ENCODE data around the gene SOAT1. TPM values are rescaled to one million over a fixed set of nuclear protein-coding genes. Genes with fewer than 3 reads are reported as not detected.
A peak's percentile ranks its signal among the peaks of the same experiment; 100 is the strongest.

Gene SOAT1
- total RNA-seq, 1 donor from 2014 or later, result 111 TPM

GRCh38 chr1:179303200-179303785 lies 9.7 kb downstream of the SOAT1 start:
- no peak overlapping the region for H3K9ac ChIP-seq (ENCODE audit: low read length)
- H3K27ac Mint-ChIP-seq (ENCODE audit: unreplicated experiment), result no peak overlapping the region
- no peak overlapping the region for H3K4me3 ChIP-seq (ENCODE audit: insufficient read depth, low read depth, low read length)
- no peaks in the 10 kb centered on the region for H3K9me3 Mint-ChIP-seq (ENCODE audit: unreplicated experiment)
- H3K4me2 ChIP-seq (ENCODE audit: low read length), result no peak overlapping the region
- TF ChIP-seq CTCF (IDR thresholded peaks at IDR 0.05; ENCODE audit: insufficient read depth, low read depth, low read length) (no peak), EZH2 (IDR thresholded peaks at IDR 0.05; ENCODE audit: insufficient read depth, low read length) (no peak)
- no peaks in the 10 kb centered on the region for H3K4me1 ChIP-seq (ENCODE audit: insufficient read depth, low read length)
- H3K27me3 Mint-ChIP-seq (ENCODE audit: low read depth, unreplicated experiment), result no peaks in the 10 kb centered on the region
- H2AFZ ChIP-seq (ENCODE audit: low read depth, low read length), result no peak overlapping the region
- no peak overlapping the region for H3K4me3 Mint-ChIP-seq (ENCODE audit: unreplicated experiment)
- H4K20me1 ChIP-seq (ENCODE audit: insufficient read depth, low read length), result peaks cover 18% of the 10 kb centered on the region
- peaks cover 94% of the 10 kb centered on the region for H3K79me2 ChIP-seq (ENCODE audit: insufficient read depth, low read length)
- H3K36me3 ChIP-seq (ENCODE audit: insufficient read depth, low read length), result peaks cover 9% of the 10 kb centered on the region
- H3K36me3 Mint-ChIP-seq (ENCODE audit: low read depth, unreplicated experiment), result peaks cover 17% of the 10 kb centered on the region
- H3K27ac ChIP-seq (ENCODE audit: low read depth, low read length), result no peak overlapping the region
- FAIRE-seq (no peak), DNase-seq (ENCODE audit: low read depth) (no peak)
- no peaks in the 10 kb centered on the region for H3K27me3 ChIP-seq (ENCODE audit: insufficient read depth, low read length)
- peaks cover 24% of the 10 kb centered on the region for H3K4me1 Mint-ChIP-seq (ENCODE audit: low read depth, unreplicated experiment)
- H3K9me3 ChIP-seq (ENCODE audit: insufficient read depth, low read depth, low read length), result no peaks in the 10 kb centered on the region

GRCh38 chr1:179305450-179305849 lies 11.9 kb downstream of the SOAT1 start:
- Histone ChIP-seq H3K27me3 (ENCODE audit: insufficient read depth, low read length) (no peaks in the 10 kb centered on the region), H4K20me1 (ENCODE audit: insufficient read depth, low read length) (peaks cover 12% of the 10 kb centered on the region), H3K9me3 (ENCODE audit: insufficient read depth, low read depth, low read length) (no peaks in the 10 kb centered on the region), H3K4me1 (ENCODE audit: insufficient read depth, low read length) (peaks cover 2% of the 10 kb centered on the region), H2AFZ (ENCODE audit: low read depth, low read length) (no peak overlapping the region), H3K4me3 (ENCODE audit: insufficient read depth, low read depth, low read length) (no peak overlapping the region), H3K9ac (ENCODE audit: low read length) (no peak overlapping the region), H3K79me2 (ENCODE audit: insufficient read depth, low read length) (peaks cover 83% of the 10 kb centered on the region), H3K27ac (ENCODE audit: low read depth, low read length) (no peak overlapping the region), H3K4me2 (ENCODE audit: low read length) (no peak overlapping the region), H3K36me3 (ENCODE audit: insufficient read depth, low read length) (peaks cover 9% of the 10 kb centered on the region)
- FAIRE-seq, result no peak
- no peaks in the 10 kb centered on the region for H3K27me3 Mint-ChIP-seq (ENCODE audit: low read depth, unreplicated experiment)
- no peak for DNase-seq (ENCODE audit: low read depth)
- no peak overlapping the region for H3K27ac Mint-ChIP-seq (ENCODE audit: unreplicated experiment)
- H3K4me3 Mint-ChIP-seq (ENCODE audit: unreplicated experiment), result no peak overlapping the region
- no peaks in the 10 kb centered on the region for H3K9me3 Mint-ChIP-seq (ENCODE audit: unreplicated experiment)
- H3K4me1 Mint-ChIP-seq (ENCODE audit: low read depth, unreplicated experiment), result peaks cover 21% of the 10 kb centered on the region
- TF ChIP-seq EZH2 (IDR thresholded peaks at IDR 0.05; ENCODE audit: insufficient read depth, low read length), result no peak
- no peak for TF ChIP-seq CTCF (IDR thresholded peaks at IDR 0.05; ENCODE audit: insufficient read depth, low read depth, low read length)
- peaks cover 17% of the 10 kb centered on the region for H3K36me3 Mint-ChIP-seq (ENCODE audit: low read depth, unreplicated experiment)

- H3K9ac ChIP-seq (ENCODE audit: low read length), result peak overlapping the region; percentile 41
- H3K4me2 ChIP-seq (ENCODE audit: low read length), result peak overlapping the region; percentile 65
- H3K27ac Mint-ChIP-seq (ENCODE audit: unreplicated experiment), result peak overlapping the region; percentile 53
These were observed 16.7 kb downstream of the SOAT1 start for GRCh38 chr1:179310291-179310690.

More at GRCh38 chr1:179310291-179310690, 16.7 kb downstream of the SOAT1 start:
- no peaks in the 10 kb centered on the region for H3K27me3 ChIP-seq (ENCODE audit: insufficient read depth, low read length)
- peaks cover 9% of the 10 kb centered on the region for H3K4me1 ChIP-seq (ENCODE audit: insufficient read depth, low read length)
- H3K27ac ChIP-seq (ENCODE audit: low read depth, low read length), result peak overlapping the region; percentile 69
- peaks cover 77% of the 10 kb centered on the region for H3K79me2 ChIP-seq (ENCODE audit: insufficient read depth, low read length)
- peaks cover 13% of the 10 kb centered on the region for H3K36me3 Mint-ChIP-seq (ENCODE audit: low read depth, unreplicated experiment)
- H3K36me3 ChIP-seq (ENCODE audit: insufficient read depth, low read length), result no peaks in the 10 kb centered on the region
- H3K27me3 Mint-ChIP-seq (ENCODE audit: low read depth, unreplicated experiment), result no peaks in the 10 kb centered on the region
- no peak overlapping the region for H3K4me3 Mint-ChIP-seq (ENCODE audit: unreplicated experiment)
- no peak overlapping the region for H2AFZ ChIP-seq (ENCODE audit: low read depth, low read length)
- no peaks in the 10 kb centered on the region for H3K9me3 ChIP-seq (ENCODE audit: insufficient read depth, low read depth, low read length)
- H3K4me1 Mint-ChIP-seq (ENCODE audit: low read depth, unreplicated experiment), result peaks cover 32% of the 10 kb centered on the region
- no peaks in the 10 kb centered on the region for H3K9me3 Mint-ChIP-seq (ENCODE audit: unreplicated experiment)
- no peak overlapping the region for H3K4me3 ChIP-seq (ENCODE audit: insufficient read depth, low read depth, low read length)
- H4K20me1 ChIP-seq (ENCODE audit: insufficient read depth, low read length), result no peaks in the 10 kb centered on the region
- DNase-seq (ENCODE audit: low read depth) (peak; percentile 72), FAIRE-seq (no peak)
- no peak for TF ChIP-seq EZH2 (IDR thresholded peaks at IDR 0.05; ENCODE audit: insufficient read depth, low read length)
- TF ChIP-seq CTCF (IDR thresholded peaks at IDR 0.05; ENCODE audit: insufficient read depth, low read depth, low read length), result no peak
